ENCODE data around the gene DNAI7. TPM values are rescaled to one million over a fixed set of nuclear protein-coding genes. Genes with fewer than 3 reads are reported as not detected.
A peak's percentile ranks its signal among the peaks of the same experiment; 100 is the strongest.

DNAI7 gene
- total RNA-seq, 1 experiment from 2014 or later: 0.10 TPM

GRCh38 chr12:25151476-25151875 lies 43.5 kb downstream of the DNAI7 start:
- H3K27ac ChIP-seq (ENCODE audit: low read length): no peak overlapping the region
- CTCF ChIA-PET: no interaction called here
- intact Hi-C loops (cut with micrococcal nuclease; ENCODE audit: unreplicated experiment): no loop called here
- in situ Hi-C loops (cut with HindIII; ENCODE audit: low pct_unique_long_range_greater_than_20kb, low sequenced_read_pairs): no loop called here
- no peaks in the 10 kb centered on the region for H3K4me1 ChIP-seq (ENCODE audit: control insufficient read depth, insufficient read depth, low read length)
- no peaks in the 10 kb centered on the region for H3K27me3 ChIP-seq (ENCODE audit: control insufficient read depth, insufficient read depth, low read length)
- POLR2A ChIA-PET: interaction anchor here (0.6 kb wide), 1 partner anchor 127 kb away, joined by 3 read pairs; no protein-coding TSS in a partner anchor
- no TSS peak for BruUV-seq (replicated peaks)
- no peaks in the 10 kb centered on the region for H3K9me3 ChIP-seq (ENCODE audit: control insufficient read depth, insufficient read depth, low read depth, low read length)
- DNase-seq (ENCODE audit: low read depth, low spot score) (peak; percentile 75), ATAC-seq (peak; percentile 78)
- TF ChIP-seq CTCF (IDR thresholded peaks at IDR 0.05) (no peak), SIN3A (IDR thresholded peaks at IDR 0.05; ENCODE audit: borderline replicate concordance, insufficient read depth, low read depth, low read length) (no peak), REST (IDR thresholded peaks at IDR 0.05; ENCODE audit: insufficient read depth in 1 of 2, low read depth in 2 of 2, low read length in 1 of 2) (no peak)
- H3K4me3 ChIP-seq (ENCODE audit: low read depth in 2 of 2, low read length in 2 of 2): no peak overlapping the region
- H3K36me3 ChIP-seq (ENCODE audit: control insufficient read depth, insufficient read depth, low read length): no peaks in the 10 kb centered on the region

- no peak for ATAC-seq
- in situ Hi-C loops (cut with HindIII; ENCODE audit: low pct_unique_long_range_greater_than_20kb, low sequenced_read_pairs): no loop called here
These were observed 48.3 kb downstream of the DNAI7 start for GRCh38 chr12:25146686-25147085.

More at GRCh38 chr12:25146686-25147085, 48.3 kb downstream of the DNAI7 start:
- Histone ChIP-seq H3K27me3 (ENCODE audit: control insufficient read depth, insufficient read depth, low read length) (no peaks in the 10 kb centered on the region), H3K4me1 (ENCODE audit: control insufficient read depth, insufficient read depth, low read length) (no peaks in the 10 kb centered on the region), H3K27ac (ENCODE audit: low read length) (no peak overlapping the region), H3K36me3 (ENCODE audit: control insufficient read depth, insufficient read depth, low read length) (no peaks in the 10 kb centered on the region), H3K9me3 (ENCODE audit: control insufficient read depth, insufficient read depth, low read depth, low read length) (no peaks in the 10 kb centered on the region), H3K4me3 (ENCODE audit: low read depth in 2 of 2, low read length in 2 of 2) (no peak overlapping the region)
- intact Hi-C loops (cut with micrococcal nuclease; ENCODE audit: unreplicated experiment): no loop called here
- BruUV-seq (replicated peaks): no TSS peak
- no peak for DNase-seq (ENCODE audit: low read depth, low spot score)
- TF ChIP-seq REST (IDR thresholded peaks at IDR 0.05; ENCODE audit: insufficient read depth in 1 of 2, low read depth in 2 of 2, low read length in 1 of 2) (no peak), POLR2AphosphoS5 (IDR thresholded peaks at IDR 0.05; ENCODE audit: low read depth, low read length) (no peak), TCF7L2 (IDR thresholded peaks at IDR 0.05; ENCODE audit: low read depth, low read length) (no peak), SIN3A (IDR thresholded peaks at IDR 0.05; ENCODE audit: borderline replicate concordance, insufficient read depth, low read depth, low read length) (no peak), CTCF (IDR thresholded peaks at IDR 0.05) (no peak)
- CTCF ChIA-PET: interaction anchor here (0.7 kb wide), 1 partner anchor 156 kb away, joined by 4 read pairs; no protein-coding TSS in a partner anchor
- POLR2A ChIA-PET: no interaction called here
